HL-60 (cell line): Measurements from ENCODE around the gene HDGFL3.

ENCODE experiments used
- GABPA ChIP-seq: IDR thresholded peaks from 2 replicates; pipeline ENCODE4 v1.6.1; 2012; ENCODE audit warnings: low read depth
- POLR2AphosphoS5 ChIP-seq: IDR thresholded peaks from 2 replicates; pipeline ENCODE4 v1.6.1; 2012; ENCODE audit warnings: low read depth
- SPI1 ChIP-seq: IDR thresholded peaks from 2 replicates; pipeline ENCODE4 v1.6.1; 2012; ENCODE audit warnings: low read depth, mild to moderate bottlenecking, borderline replicate concordance
- TF ChIP-seq, protein P1 (sequence below): IDR thresholded peaks from one replicate; pipeline ENCODE4 v1.5.1; 2011; ENCODE audit warnings: low read length, control low read depth, inconsistent platforms; ENCODE audit not compliant: insufficient read depth

DNA sequence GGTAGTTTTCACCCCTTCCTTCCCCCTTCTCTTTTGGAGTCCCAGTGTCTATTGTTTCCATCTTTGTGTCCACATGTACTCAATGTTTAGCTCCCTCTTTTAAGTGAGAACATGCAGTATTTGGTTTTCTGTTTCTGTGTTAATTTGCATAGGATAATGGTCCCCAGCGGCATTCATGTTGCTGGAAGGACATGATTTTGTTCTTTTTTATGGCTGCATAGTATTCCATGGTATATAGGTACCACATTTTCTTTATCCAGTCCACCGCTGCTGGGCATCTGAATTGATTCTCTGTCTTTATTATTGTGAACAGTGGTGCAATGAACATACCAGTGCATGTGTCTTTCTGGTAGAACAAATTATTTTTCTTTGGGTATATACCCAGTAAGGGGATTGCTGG is 7.7 kb upstream of the HDGFL3 start:
- TF ChIP-seq, protein P1, sequence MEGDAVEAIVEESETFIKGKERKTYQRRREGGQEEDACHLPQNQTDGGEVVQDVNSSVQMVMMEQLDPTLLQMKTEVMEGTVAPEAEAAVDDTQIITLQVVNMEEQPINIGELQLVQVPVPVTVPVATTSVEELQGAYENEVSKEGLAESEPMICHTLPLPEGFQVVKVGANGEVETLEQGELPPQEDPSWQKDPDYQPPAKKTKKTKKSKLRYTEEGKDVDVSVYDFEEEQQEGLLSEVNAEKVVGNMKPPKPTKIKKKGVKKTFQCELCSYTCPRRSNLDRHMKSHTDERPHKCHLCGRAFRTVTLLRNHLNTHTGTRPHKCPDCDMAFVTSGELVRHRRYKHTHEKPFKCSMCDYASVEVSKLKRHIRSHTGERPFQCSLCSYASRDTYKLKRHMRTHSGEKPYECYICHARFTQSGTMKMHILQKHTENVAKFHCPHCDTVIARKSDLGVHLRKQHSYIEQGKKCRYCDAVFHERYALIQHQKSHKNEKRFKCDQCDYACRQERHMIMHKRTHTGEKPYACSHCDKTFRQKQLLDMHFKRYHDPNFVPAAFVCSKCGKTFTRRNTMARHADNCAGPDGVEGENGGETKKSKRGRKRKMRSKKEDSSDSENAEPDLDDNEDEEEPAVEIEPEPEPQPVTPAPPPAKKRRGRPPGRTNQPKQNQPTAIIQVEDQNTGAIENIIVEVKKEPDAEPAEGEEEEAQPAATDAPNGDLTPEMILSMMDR, result no peak
- TF ChIP-seq GABPA, result no peak
- no peak for TF ChIP-seq POLR2AphosphoS5
- no peak for TF ChIP-seq SPI1
